HG03103 (cell line): ENCODE results near the gene PLPPR4.
"Not testable (repeated sequence)": the region's sequence is repeated elsewhere in the genome, so short reads cannot be mapped to it uniquely, and the experiment has no call there.

ENCODE experiments used
- ATAC-seq: cut with Tn5 transposase; IDR thresholded peaks from one replicate; pipeline ENCODE4 v1.9.1; 2021; ENCODE audit warnings: low read depth; ENCODE audit not compliant: unreplicated experiment

The PLPPR4 gene

GRCh38 chr1:99268021-99268420, 3.7 kb downstream of the PLPPR4 start:
- ATAC-seq = no peak

- ATAC-seq = no peak
These were observed 5.0 kb downstream of the PLPPR4 start for GRCh38 chr1:99269321-99269720.

GRCh38 chr1:99270646-99271045, 6.4 kb downstream of the PLPPR4 start:
- ATAC-seq = no peak

GRCh38 chr1:99271249-99271648, 7.0 kb downstream of the PLPPR4 start:
- no peak for ATAC-seq

- no peak for ATAC-seq
These were observed 12.8 kb downstream of the PLPPR4 start for GRCh38 chr1:99277066-99277465.

- no peak for ATAC-seq
These were observed 15.2 kb downstream of the PLPPR4 start for GRCh38 chr1:99279525-99279924.

GRCh38 chr1:99281105-99281504, 16.8 kb downstream of the PLPPR4 start:
- ATAC-seq = no peak

GRCh38 chr1:99282536-99282935, 18.2 kb downstream of the PLPPR4 start:
- no peak for ATAC-seq

- not testable (repeated sequence) for ATAC-seq
These were observed 19.2 kb downstream of the PLPPR4 start for GRCh38 chr1:99283521-99283920.

GRCh38 chr1:99292886-99293285, 28.6 kb downstream of the PLPPR4 start:
- no peak for ATAC-seq

- ATAC-seq = no peak
These were observed 33.6 kb downstream of the PLPPR4 start for GRCh38 chr1:99297923-99298322.

GRCh38 chr1:99304725-99305282, 40.5 kb downstream of the PLPPR4 start:
- ATAC-seq = no peak

- no peak for ATAC-seq
These were observed 41.3 kb downstream of the PLPPR4 start for GRCh38 chr1:99305626-99306025.

GRCh38 chr1:99306056-99306455, 41.8 kb downstream of the PLPPR4 start:
- no peak for ATAC-seq

GRCh38 chr1:99306644-99307043, 42.4 kb downstream of the PLPPR4 start:
- no peak for ATAC-seq

GRCh38 chr1:99315305-99315704, 51.0 kb downstream of the PLPPR4 start:
- no peak for ATAC-seq

- no peak for ATAC-seq
These were observed 62.1 kb downstream of the PLPPR4 start for GRCh38 chr1:99326215-99326949.

GRCh38 chr1:99327357-99327756, 63.1 kb downstream of the PLPPR4 start:
- ATAC-seq = no peak

GRCh38 chr1:99328171-99328570, 63.9 kb downstream of the PLPPR4 start:
- no peak for ATAC-seq

- ATAC-seq = no peak
These were observed 66.8 kb downstream of the PLPPR4 start for GRCh38 chr1:99331083-99331482.

GRCh38 chr1:99331636-99332035, 67.3 kb downstream of the PLPPR4 start:
- no peak for ATAC-seq

GRCh38 chr1:99332561-99332960, 68.3 kb downstream of the PLPPR4 start:
- ATAC-seq = no peak
